H1 (cell line): ENCODE data around the gene PLEKHG2. TPM values are rescaled to one million over a fixed set of nuclear protein-coding genes. Genes with fewer than 3 reads are reported as not detected.
A peak's percentile ranks its signal among the peaks of the same experiment; 100 is the strongest.

ENCODE experiments used
- CTCF ChIA-PET: fragments of 300-600 bp; sonication (Branson Sonifier 250); formaldehyde crosslinking; loops from one replicate; lab custom pipeline; 2021; ENCODE audit not compliant: partially characterized antibody; lab: Charles Lee
- POLR2A ChIA-PET: fragments of 300-600 bp; sonication (Branson Sonifier 250); formaldehyde crosslinking; loops from one replicate; lab custom pipeline; 2021; ENCODE audit warnings: inconsistent platforms; ENCODE audit not compliant: partially characterized antibody; lab: Charles Lee
- DNase-seq, 2 experiments: peaks; one replicate each; pipeline versions ENCODE4 v3.0.0 to v3.0.0-alpha.2; 2010 to 2022; ENCODE audit warnings: low spot score in 2 of 2, low read depth in 1 of 2, mixed read lengths in 1 of 2
- FAIRE-seq: peaks from 2 replicates; lab custom pipeline; 2011; peaks lifted over from hg19 to GRCh38; lab: Jason Lieb, UNC
- H2AFZ ChIP-seq: 2 replicates; pipeline ENCODE4 v1.8.1; 2012; ENCODE audit warnings: low read length, inconsistent platforms
- H2AK5ac ChIP-seq: 2 replicates; pipeline ENCODE4 v1.6.1; 2013; ENCODE audit warnings: low read depth, low read length
- H2BK120ac ChIP-seq: replicated peaks from 2 replicates; pipeline ENCODE3; 2013; ENCODE audit warnings: low read depth, low read length, inconsistent platforms
- H2BK12ac ChIP-seq: 2 replicates; pipeline ENCODE4 v1.6.1; 2013; ENCODE audit warnings: low read depth, low read length
- H2BK15ac ChIP-seq: 2 replicates; pipeline ENCODE4 v1.6.1; 2013; ENCODE audit warnings: low read length
- H2BK20ac ChIP-seq: 2 replicates; pipeline ENCODE4 v1.6.1; 2013; ENCODE audit warnings: low read length
- H2BK5ac ChIP-seq: 2 replicates; pipeline ENCODE4 v1.6.1; 2013; ENCODE audit warnings: low read depth, low read length
- H3K14ac ChIP-seq: 2 replicates; pipeline ENCODE4 v1.6.1; 2013; ENCODE audit warnings: inconsistent platforms; ENCODE audit not compliant: insufficient read length
- H3K18ac ChIP-seq: 2 replicates; pipeline ENCODE4 v1.6.1; 2013; ENCODE audit warnings: low read length; ENCODE audit errors: extremely low read depth
- H3K23ac ChIP-seq: 2 replicates; pipeline ENCODE4 v1.6.1; 2013; ENCODE audit warnings: inconsistent platforms; ENCODE audit not compliant: insufficient read length
- H3K23me2 ChIP-seq: 2 replicates; pipeline ENCODE4 v1.6.1; 2013; ENCODE audit warnings: low read depth, low read length
- H3K27ac ChIP-seq: 2 replicates; pipeline ENCODE4 v1.6.1; 2011; ENCODE audit warnings: low read depth, low read length, inconsistent platforms
- H3K27me3 ChIP-seq, 4 experiments: replicated peaks in 1 of 4; 1 replicate in 1 of 4; 2 replicates in 3 of 4; pipeline versions ENCODE4 v1.6.1 to v1.8.1; 2011 to 2013; ENCODE audit warnings: low read length in 3 of 4, mild to moderate bottlenecking in 3 of 4, inconsistent platforms in 2 of 4, mixed read lengths in 2 of 4, moderate library complexity in 1 of 4; ENCODE audit not compliant: control insufficient read depth in 3 of 4, insufficient read depth in 3 of 4; ENCODE audit errors: extremely low read depth in 1 of 4
- H3K36me3 ChIP-seq, 4 experiments: 2 replicates each; pipeline versions ENCODE4 v1.6.1 to v1.8.1; 2011 to 2013; ENCODE audit warnings: mild to moderate bottlenecking in 4 of 4, low read length in 3 of 4, moderate library complexity in 2 of 4, control low read depth in 1 of 4, inconsistent platforms in 1 of 4; ENCODE audit not compliant: insufficient read depth in 4 of 4, control insufficient read depth in 2 of 4
- H3K4ac ChIP-seq: replicated peaks from 2 replicates; pipeline ENCODE3; 2013; ENCODE audit warnings: low read length, low read depth, mixed read lengths, inconsistent platforms; ENCODE audit not compliant: insufficient read length
- H3K4me1 ChIP-seq, 4 experiments: replicated peaks in 1 of 4; 1 replicate in 1 of 4; 2 replicates in 3 of 4; pipeline versions ENCODE4 v1.6.1 to v1.8.1; 2011 to 2013; ENCODE audit warnings: low read length in 3 of 4, inconsistent platforms in 2 of 4, mixed read lengths in 1 of 4; ENCODE audit not compliant: insufficient read depth in 4 of 4, control insufficient read depth in 3 of 4
- H3K4me2 ChIP-seq, 2 experiments: 2 replicates each; pipeline versions ENCODE4 v1.6.1 to v1.8.1; 2011 to 2013; ENCODE audit warnings: low read depth in 2 of 2, low read length in 2 of 2, control low read depth in 1 of 2, inconsistent platforms in 1 of 2, mild to moderate bottlenecking in 1 of 2; ENCODE audit not compliant: insufficient read depth in 1 of 2
- H3K4me3 ChIP-seq, 4 experiments: fragments of 200-600, 300-600 bp in 1 of 4; sonication (generic), shearing (Covaris generic), sonication (Bioruptor Twin) in 1 of 4; 2 replicates each; pipeline versions ENCODE4 v1.5.1 to v1.8.1; 2011 to 2016; ENCODE audit warnings: low read length in 4 of 4, low read depth in 3 of 4, control low read depth in 2 of 4, inconsistent platforms in 2 of 4, mild to moderate bottlenecking in 2 of 4, mixed read lengths in 1 of 4, moderate library complexity in 1 of 4; ENCODE audit not compliant: insufficient read depth in 2 of 4; ENCODE audit errors: extremely low read depth in 1 of 4
- H3K56ac ChIP-seq: replicated peaks from 2 replicates; pipeline ENCODE3; 2013; ENCODE audit warnings: low read depth, mild to moderate bottlenecking, mixed read lengths, low read length, inconsistent platforms; ENCODE audit not compliant: insufficient read length
- H3K79me1 ChIP-seq: 2 replicates; pipeline ENCODE4 v1.6.1; 2013; ENCODE audit warnings: low read depth, low read length, control low read depth
- H3K79me2 ChIP-seq, 2 experiments: 2 replicates each; pipeline versions ENCODE4 v1.6.1 to v1.8.1; 2012 to 2013; ENCODE audit warnings: low read length in 2 of 2, mild to moderate bottlenecking in 2 of 2, inconsistent platforms in 1 of 2; ENCODE audit not compliant: insufficient read depth in 2 of 2, control insufficient read depth in 1 of 2
- H3K9ac ChIP-seq, 4 experiments: replicated peaks in 1 of 4; 1 replicate in 1 of 4; 2 replicates in 3 of 4; pipeline versions ENCODE4 v1.6.1 to v1.8.1; 2011 to 2013; ENCODE audit warnings: low read depth in 3 of 4, low read length in 3 of 4, control low read depth in 2 of 4, mild to moderate bottlenecking in 2 of 4, moderate library complexity in 2 of 4, inconsistent platforms in 1 of 4; ENCODE audit errors: extremely low read depth in 1 of 4
- H3K9me3 ChIP-seq, 2 experiments: 2 replicates each; pipeline versions ENCODE4 v1.6.1 to v1.8.1; 2012 to 2013; ENCODE audit warnings: mild to moderate bottlenecking in 2 of 2, moderate library complexity in 2 of 2, control low read depth in 1 of 2, inconsistent platforms in 1 of 2, low read depth in 1 of 2, low read length in 1 of 2, mixed read lengths in 1 of 2; ENCODE audit not compliant: insufficient read depth in 2 of 2
- H4K20me1 ChIP-seq, 2 experiments: replicated peaks in 1 of 2; 2 replicates each; pipeline versions ENCODE3 to v1.8.1; 2011 to 2013; ENCODE audit warnings: inconsistent platforms in 2 of 2, low read length in 2 of 2, mild to moderate bottlenecking in 1 of 2; ENCODE audit not compliant: insufficient read depth in 2 of 2, control insufficient read depth in 1 of 2
- H4K5ac ChIP-seq: 2 replicates; pipeline ENCODE4 v1.6.1; 2013; ENCODE audit warnings: low read length, low read depth, mixed read lengths, inconsistent platforms; ENCODE audit not compliant: insufficient read length
- H4K8ac ChIP-seq: 2 replicates; pipeline ENCODE4 v1.8.0; 2013; ENCODE audit warnings: mild to moderate bottlenecking, moderate library complexity, low read length, inconsistent platforms; ENCODE audit not compliant: insufficient read depth; ENCODE audit errors: extremely low read depth
- H4K91ac ChIP-seq: replicated peaks from 2 replicates; pipeline ENCODE3; 2013; ENCODE audit warnings: low read length, mixed read lengths, inconsistent platforms; ENCODE audit not compliant: insufficient read length
- E2F6 ChIP-seq: IDR thresholded peaks from 2 replicates; pipeline ENCODE4 v1.6.1; 2012; ENCODE audit warnings: inconsistent platforms
- POLR2A ChIP-seq, 2 experiments: IDR thresholded peaks; 1 replicate in 1 of 2; 2 replicates in 1 of 2; pipeline ENCODE4 v1.6.1; 2011; ENCODE audit warnings: low read depth in 2 of 2, low read length in 2 of 2, mild to moderate bottlenecking in 2 of 2; ENCODE audit errors: control extremely low read depth in 1 of 2
- WGBS, 2 experiments: shearing (Covaris generic) in 1 of 2; methylation state at CpG; one replicate each; pipeline versions ENCODE4 v1.1.6 to v1.1.7; 2013 to 2015; ENCODE audit warnings: low lambda C conversion rate in 2 of 2, mixed read lengths in 2 of 2, inconsistent platforms in 1 of 2, low coverage in 1 of 2, missing lambda C conversion rate in 1 of 2; ENCODE audit not compliant: insufficient replicate concordance in 2 of 2, insufficient coverage in 1 of 2, insufficient read length in 1 of 2; ENCODE audit errors: extremely low coverage in 1 of 2, missing lambda C conversion rate in 1 of 2; 5-methylcytosine and 5-hydroxymethylcytosine counted together
- polyA plus RNA-seq, 7 experiments: library from polyadenylated mRNA; depleted of rRNA in 3 of 7; stranded (reverse) in 5 of 7; unstranded in 2 of 7; fragments of >200 nt in 5 of 7; fragments of 200-250 nt in 2 of 7; gene quantifications; 1 replicate in 5 of 7; 2 replicates in 1 of 7; 4 replicates in 1 of 7; pipeline versions ENCODE4 v1.2.1 to v1.2.3, GENCODE V29; 2011 to 2013; ENCODE audit warnings: missing spikeins in 2 of 7, mixed read lengths in 2 of 7
- total RNA-seq: library from RNA; stranded (reverse); fragmentation: NEBNext Ultra II Directional; extraction: Animal tissue kit (Norgen Biotek cat#: 25700); gene quantifications from 2 replicates; pipeline ENCODE4 v1.2.1, GENCODE V29; 2021

The PLEKHG2 gene
- total and polyA plus RNA-seq, 2 of the 8 experiments (the other 6 are each of a cell fraction or from before 2014, with no cell fraction given), result 16.9 to 65.7 TPM

GRCh38 chr19:39410831-39411080 lies 1.7 kb upstream of the PLEKHG2 start:
- Histone ChIP-seq H4K20me1 (peaks cover 2 to 18% of the 10 kb centered on the region in 2 experiments), H3K4ac (no peak overlapping the region), H3K9me3 (no peaks in the 10 kb centered on the region), H3K14ac (no peak overlapping the region), H2BK5ac (peak overlapping the region; percentile 0; the same call in 1 of the 2 replicates), H4K8ac (no peak overlapping the region), H3K23me2 (peaks cover 24% of the 10 kb centered on the region), H2AFZ (no peak overlapping the region), H3K36me3 (peaks cover 0 to 6% (median 0%) of the 10 kb centered on the region in 4 experiments; a peak in 2 of 8 replicates), H3K4me3 (peak overlapping the region; percentile 64 to 97 (median 83); a peak in 5 of 8 replicates), H2BK15ac (no peak overlapping the region), H2AK5ac (0 out of 2 replicates have a peak overlapping the region, but pooled peaks have one; percentile 1), H3K79me2 (peaks cover 6 to 33% of the 10 kb centered on the region in 2 experiments; a peak in 3 of 4 replicates), H3K79me1 (no peaks in the 10 kb centered on the region), H3K18ac (no peak overlapping the region), H4K91ac (no peak overlapping the region), H3K9ac (peak overlapping the region in 2 of 4 experiments; percentile 41 to 75; a peak in 2 of 7 replicates), H2BK12ac (0 out of 2 replicates have a peak overlapping the region, but pooled peaks have one; percentile 96), H3K27me3 (no peaks in the 10 kb centered on the region), H3K4me1 (peaks cover 10 to 46% (median 22%) of the 10 kb centered on the region in 4 experiments), H3K4me2 (peak overlapping the region; percentile 78 to 84), H2BK20ac (no peak overlapping the region), H2BK120ac (no peak overlapping the region), H3K27ac (peak overlapping the region; percentile 92; the same call in 1 of the 2 replicates), H4K5ac (no peak overlapping the region), H3K56ac (no peak overlapping the region), H3K23ac (no peak overlapping the region)
- WGBS, 2 experiments, result 88% methylated on average over 1 of the region's 1 CpG; no CpG with 5 or more reads in 1 of the 2 experiments
- FAIRE-seq (no peak), DNase-seq (peak in 1 of 2 experiments; percentile 32)
- TF ChIP-seq E2F6 (no peak), POLR2A (IDR thresholded peaks at IDR 0.05; ENCODE audit: control extremely low read depth in 1 of 2, low read depth in 2 of 2, low read length in 2 of 2) (peak in 1 of 2 experiments; percentile 32; a peak in 1 of 3 replicates)
- ChIA-PET CTCF (interaction anchor here (0.8 to 2.3 kb wide), 10 partner anchors 12 to 231 kb away, joined by 3 to 128 read pairs (median 6); partner anchors contain the start of genes MED29 and PAF1), POLR2A (interaction anchor here (0.7 to 25.7 kb wide), 6 partner anchors 10 to 90 kb away, joined by 3 to 1154 read pairs (median 13); partner anchors contain the start of genes MED29, PAF1, RPS16 and SUPT5H)
